Superior temporal gyrus (tissue), 1 donor: ENCODE results near the gene MAP7D1.

ENCODE experiments used
- DNase-seq: peaks from one replicate; pipeline ENCODE4 v3.0.0-alpha.2; 2016; ENCODE audit errors: extremely low spot score

The MAP7D1 gene

GRCh38 chr1:36126797-36127500 is 29.0 kb upstream of the MAP7D1 start:
- no peak for DNase-seq

GRCh38 chr1:36128126-36128904 is 27.6 kb upstream of the MAP7D1 start:
- DNase-seq: no peak

- DNase-seq: no peak
Measured at GRCh38 chr1:36128905-36129206, 27.1 kb upstream of the MAP7D1 start.

- no peak for DNase-seq
Measured at GRCh38 chr1:36132029-36132428, 23.9 kb upstream of the MAP7D1 start.

GRCh38 chr1:36133484-36133883 is 22.5 kb upstream of the MAP7D1 start:
- DNase-seq: no peak

- DNase-seq: no peak
Measured at GRCh38 chr1:36134031-36134430, 21.9 kb upstream of the MAP7D1 start.

GRCh38 chr1:36134505-36135329 is 21.2 kb upstream of the MAP7D1 start:
- peak; percentile 80 for DNase-seq

- DNase-seq: no peak
Measured at GRCh38 chr1:36135330-36135667, 20.7 kb upstream of the MAP7D1 start.

- DNase-seq: no peak
Measured at GRCh38 chr1:36135796-36136195, 20.2 kb upstream of the MAP7D1 start.

GRCh38 chr1:36136535-36136934 is 19.4 kb upstream of the MAP7D1 start:
- DNase-seq: no peak

- no peak for DNase-seq
Measured at GRCh38 chr1:36137226-36137625, 18.7 kb upstream of the MAP7D1 start.

GRCh38 chr1:36137776-36138175 is 18.2 kb upstream of the MAP7D1 start:
- DNase-seq: no peak

GRCh38 chr1:36139521-36139920 is 16.4 kb upstream of the MAP7D1 start:
- no peak for DNase-seq

GRCh38 chr1:36142121-36142520 is 13.8 kb upstream of the MAP7D1 start:
- peak; percentile 36 for DNase-seq

GRCh38 chr1:36143424-36143823 is 12.5 kb upstream of the MAP7D1 start:
- DNase-seq: peak; percentile 6

GRCh38 chr1:36144413-36144812 is 11.5 kb upstream of the MAP7D1 start:
- DNase-seq: peak; percentile 4

GRCh38 chr1:36148821-36149236 is 7.1 kb upstream of the MAP7D1 start:
- DNase-seq: peak; percentile 24

GRCh38 chr1:36149237-36149972 is 6.6 kb upstream of the MAP7D1 start, which contains the start of gene TRAPPC3:
Gene TRAPPC3, minus strand, starts transcription at chr1:36149486. Its CDS starts 108 bp downstream, at chr1:36149378.
- peak; percentile 100 for DNase-seq

- DNase-seq: no peak
Measured at GRCh38 chr1:36149973-36150295, 6.0 kb upstream of the MAP7D1 start.

- peak; percentile 74 for DNase-seq
Measured at GRCh38 chr1:36150296-36151133, 5.4 kb upstream of the MAP7D1 start.
